HCT116 (cell line): ENCODE measurements around the gene IL1R1. TPM values are rescaled to one million over a fixed set of nuclear protein-coding genes. Genes with fewer than 3 reads are reported as not detected.

Source experiments
- ATAC-seq: fragments of 200-7000 bp; cut with Tn5 transposase; 2 replicates; pipeline ENCODE4 v1.9.1; 2020; ENCODE audit warnings: mild to moderate bottlenecking, moderate library complexity
- BruUV-seq: library from RNA; stranded (reverse); fragments of 400-500 nt; replicated peaks from 2 replicates; lab custom pipeline; 2021; lab: Mats Ljungman, UMichigan
- CTCF ChIA-PET: fragments of 300-600 bp; sonication (Branson Sonifier 250); formaldehyde crosslinking; loops from one replicate; lab custom pipeline; 2021; ENCODE audit warnings: antibody characterized with exemption; lab: Charles Lee
- POLR2A ChIA-PET: fragments of 300-600, 350-600 bp; sonication (Branson Sonifier 250); formaldehyde crosslinking; loops from one replicate; lab custom pipeline; 2021; ENCODE audit warnings: antibody characterized with exemption; lab: Charles Lee
- RAD21 ChIA-PET, 2 experiments: fragments of 300-600 bp; sonication (Branson Sonifier 250); formaldehyde crosslinking; loops; one replicate each; lab custom pipeline; 2023; ENCODE audit warnings: low total read pairs in 2 of 2; ENCODE audit not compliant: uncharacterized antibody in 2 of 2, unreplicated experiment in 2 of 2, low non-redundant PET in 1 of 2; lab: Charles Lee
- DNase-seq: peaks from one replicate; pipeline ENCODE4 v3.0.0-alpha.2; 2010; ENCODE audit warnings: low read depth, low spot score
- H2AFZ ChIP-seq: fragments of 200-600 bp; shearing (Covaris generic), sonication (generic); 2 replicates; pipeline ENCODE4 v1.6.1; 2017; ENCODE audit warnings: low read depth, mixed run types, mixed read lengths, antibody characterized with exemption, low read length; ENCODE audit not compliant: poor library complexity, severe bottlenecking
- H3K27ac ChIP-seq: 2 replicates; pipeline ENCODE4 v1.5.1; 2012; ENCODE audit warnings: low read depth, low read length
- H3K27me3 ChIP-seq: fragments of 200-600 bp; sonication (generic); 2 replicates; pipeline ENCODE4 v1.6.1; 2016; ENCODE audit warnings: mixed run types, low read length, mixed read lengths; ENCODE audit not compliant: insufficient read depth
- H3K36me3 ChIP-seq, 2 experiments: fragments of 200-500 bp in 1 of 2; fragments of 200-600 bp in 1 of 2; sonication (Bioruptor generic) in 1 of 2; sonication (generic) in 1 of 2; 2 replicates each; pipeline versions ENCODE4 v1.5.1 to v1.6.1; 2014 to 2016; ENCODE audit warnings: low read length in 2 of 2, inconsistent platforms in 1 of 2, mixed read lengths in 1 of 2, mixed run types in 1 of 2; ENCODE audit not compliant: insufficient read depth in 2 of 2, control insufficient read depth in 1 of 2
- H3K4me1 ChIP-seq, 2 experiments: fragments of 200-600 bp in 1 of 2; sonication (generic) in 1 of 2; 2 replicates each; pipeline versions ENCODE4 v1.5.1 to v1.6.1; 2012 to 2017; ENCODE audit warnings: low read length in 2 of 2, inconsistent platforms in 1 of 2, mild to moderate bottlenecking in 1 of 2, mixed read lengths in 1 of 2, mixed run types in 1 of 2, moderate library complexity in 1 of 2; ENCODE audit not compliant: insufficient read depth in 2 of 2, control insufficient read depth in 1 of 2
- H3K4me2 ChIP-seq: fragments of 200-600 bp; sonication (generic); 2 replicates; pipeline ENCODE4 v1.6.1; 2017; ENCODE audit warnings: mixed run types, low read length, mixed read lengths
- H3K4me3 ChIP-seq, 2 experiments: fragments of 200-600 bp in 1 of 2; sonication (generic) in 1 of 2; replicated peaks in 1 of 2; 2 replicates each; pipeline ENCODE4 v1.5.1; 2011 to 2016; ENCODE audit warnings: low read length in 2 of 2, control low read depth in 1 of 2, low read depth in 1 of 2, mild to moderate bottlenecking in 1 of 2, mixed read lengths in 1 of 2, mixed run types in 1 of 2
- H3K79me2 ChIP-seq: fragments of 200-600 bp; sonication (generic); 2 replicates; pipeline ENCODE4 v1.6.1; 2017; ENCODE audit warnings: mild to moderate bottlenecking, mixed run types, low read length, moderate library complexity, mixed read lengths; ENCODE audit not compliant: insufficient read depth
- H3K9ac ChIP-seq: fragments of 200-600 bp; sonication (generic); 2 replicates; pipeline ENCODE4 v1.6.1; 2016; ENCODE audit warnings: low read length, mixed read lengths
- H3K9me2 ChIP-seq: fragments of 200-600 bp; sonication (generic), shearing (Covaris generic); 2 replicates; pipeline ENCODE4 v1.6.1; 2017; ENCODE audit warnings: mixed run types, mild to moderate bottlenecking, moderate library complexity; ENCODE audit not compliant: insufficient read depth
- H3K9me3 ChIP-seq, 2 experiments: fragments of 200-500 bp in 1 of 2; fragments of 200-600 bp in 1 of 2; sonication (Bioruptor generic) in 1 of 2; sonication (generic) in 1 of 2; 2 replicates each; pipeline ENCODE4 v1.6.1; 2014 to 2017; ENCODE audit warnings: low read length in 2 of 2, mixed read lengths in 2 of 2, inconsistent platforms in 1 of 2, low read depth in 1 of 2, mild to moderate bottlenecking in 1 of 2, mixed run types in 1 of 2, moderate library complexity in 1 of 2; ENCODE audit not compliant: control insufficient read depth in 1 of 2, insufficient read depth in 1 of 2
- H4K20me1 ChIP-seq: fragments of 200-600 bp; sonication (generic), shearing (Covaris generic); 2 replicates; pipeline ENCODE4 v1.6.1; 2017; ENCODE audit warnings: mixed run types, mild to moderate bottlenecking, moderate library complexity; ENCODE audit not compliant: insufficient read depth
- ATF3 ChIP-seq: IDR thresholded peaks from 2 replicates; pipeline ENCODE4 v1.6.1; 2012
- CBX3 ChIP-seq: IDR thresholded peaks from 2 replicates; pipeline ENCODE4 v1.6.1; 2012; ENCODE audit warnings: low read depth
- CTCF ChIP-seq, 3 experiments: fragments of 200-600 bp in 1 of 3; sonication (generic) in 1 of 3; IDR thresholded peaks in 2 of 3; conservative IDR thresholded peaks in 1 of 3; 2 replicates each; pipeline ENCODE4 v1.5.1; 2012 to 2017; ENCODE audit warnings: low read depth in 2 of 3, low read length in 2 of 3, antibody characterized with exemption in 1 of 3, borderline replicate concordance in 1 of 3, control low read depth in 1 of 3, mild to moderate bottlenecking in 1 of 3, mixed read lengths in 1 of 3, mixed run types in 1 of 3, moderate library complexity in 1 of 3; ENCODE audit not compliant: insufficient read depth in 1 of 3
- EGR1 ChIP-seq: IDR thresholded peaks from 2 replicates; pipeline ENCODE4 v1.6.1; 2012; ENCODE audit warnings: low read depth
- EZH2 ChIP-seq: fragments of 200-600 bp; sonication (generic); IDR thresholded peaks from 2 replicates; pipeline ENCODE4 v1.6.1; 2017; ENCODE audit warnings: antibody characterized with exemption, mixed run types
- MAX ChIP-seq: IDR thresholded peaks from 2 replicates; pipeline ENCODE4 v1.6.1; 2012
- RAD21 ChIP-seq: IDR thresholded peaks from 2 replicates; pipeline ENCODE4 v1.6.1; 2012; ENCODE audit warnings: low read depth, mild to moderate bottlenecking
- SRF ChIP-seq: IDR thresholded peaks from 2 replicates; pipeline ENCODE4 v1.6.1; 2012; ENCODE audit warnings: low read depth
- intact Hi-C: fragments of 100-400 bp; cut with micrococcal nuclease; formaldehyde crosslinking; loops from 2 replicates; pipeline ENCODE4 v1.10.0; 2022
- total RNA-seq: library from RNA; stranded (reverse); gene quantifications from one replicate; pipeline ENCODE4 v1.2.1, GENCODE V29; 2021; ENCODE audit not compliant: unreplicated experiment

Gene IL1R1
- total RNA-seq, 1 experiment from 2014 or later: 5.3 TPM

GRCh38 chr2:102217032-102217431, 74.5 kb downstream of the IL1R1 start:
- H3K9me2 ChIP-seq: no peaks in the 10 kb centered on the region
- ChIA-PET POLR2A (no interaction called here), CTCF (no interaction called here), RAD21 (no interaction called here)
- no peaks in the 10 kb centered on the region for H3K36me3 ChIP-seq
- no peak overlapping the region for H2AFZ ChIP-seq
- intact Hi-C loops: no loop called here
- H3K4me1 ChIP-seq: no peaks in the 10 kb centered on the region
- H3K4me3 ChIP-seq: no peak overlapping the region
- H3K9ac ChIP-seq: no peak overlapping the region
- H3K4me2 ChIP-seq: no peak overlapping the region
- ATAC-seq: no peak
- TF ChIP-seq SRF (no peak), ATF3 (no peak), CBX3 (no peak), RAD21 (no peak), MAX (no peak), EGR1 (no peak), CTCF (IDR thresholded peaks at IDR 0.05 in 2 of 3, conservative IDR thresholded peaks at IDR 0.05 in 1 of 3; ENCODE audit: borderline replicate concordance in 1 of 3, insufficient read depth in 1 of 3, low read depth in 2 of 3, low read length in 2 of 3) (no peak), EZH2 (no peak)
- no peaks in the 10 kb centered on the region for H4K20me1 ChIP-seq
- H3K27me3 ChIP-seq: no peaks in the 10 kb centered on the region
- BruUV-seq: no TSS peak
- no peak overlapping the region for H3K27ac ChIP-seq
- DNase-seq: no peak
- peaks cover 0 to 7% of the 10 kb centered on the region in 2 experiments; a peak in 1 of 4 replicates for H3K9me3 ChIP-seq
- H3K79me2 ChIP-seq: no peaks in the 10 kb centered on the region
